CD14-positive monocyte (primary cell): Measurements from ENCODE around the gene LRP6. TPM values are rescaled to one million over a fixed set of nuclear protein-coding genes. Genes with fewer than 3 reads are reported as not detected.

ENCODE experiments used
- DNase-seq, 3 donors: peaks; one replicate each; pipeline ENCODE4 v3.0.0-alpha.2; 2011 to 2022
- H2AFZ ChIP-seq: 2 replicates; pipeline ENCODE4 v1.6.0; 2012; ENCODE audit warnings: mild to moderate bottlenecking, low read depth, low read length, inconsistent platforms; ENCODE audit not compliant: insufficient read depth, poor library complexity, severe bottlenecking
- H3K27ac ChIP-seq, 2 donors: 1 replicate in 1 of 2; 2 replicates in 1 of 2; pipeline ENCODE4 v1.5.1; 2012 to 2013; ENCODE audit warnings: low read length in 2 of 2, control low read depth in 1 of 2, inconsistent platforms in 1 of 2, low read depth in 1 of 2, mild to moderate bottlenecking in 1 of 2
- H3K27me3 ChIP-seq, 2 donors: one replicate each; pipeline versions ENCODE4 v1.6.0 to v1.6.1; 2011 to 2013; ENCODE audit warnings: low read length in 2 of 2; ENCODE audit not compliant: control insufficient read depth in 2 of 2, insufficient read depth in 2 of 2
- H3K36me3 ChIP-seq, 2 donors: replicated peaks in 1 of 2; 1 replicate in 1 of 2; 2 replicates in 1 of 2; pipeline versions ENCODE4 v1.5.1 to v1.6.1; 2012 to 2013; ENCODE audit warnings: low read length in 2 of 2, control low read depth in 1 of 2, inconsistent platforms in 1 of 2, mild to moderate bottlenecking in 1 of 2; ENCODE audit not compliant: insufficient read depth in 2 of 2, control insufficient read depth in 1 of 2
- H3K4me1 ChIP-seq, 2 donors: 1 replicate in 1 of 2; 2 replicates in 1 of 2; pipeline versions ENCODE4 v1.5.1 to v1.6.1; 2012 to 2013; ENCODE audit warnings: low read length in 2 of 2, control low read depth in 1 of 2, inconsistent platforms in 1 of 2, mild to moderate bottlenecking in 1 of 2, moderate library complexity in 1 of 2; ENCODE audit not compliant: insufficient read depth in 2 of 2, control insufficient read depth in 1 of 2
- H3K4me2 ChIP-seq: replicated peaks from 2 replicates; pipeline ENCODE3; 2012; ENCODE audit warnings: low read length, moderate library complexity, mild to moderate bottlenecking; ENCODE audit not compliant: poor library complexity, severe bottlenecking; ENCODE audit errors: extremely low read depth
- H3K4me3 ChIP-seq, 3 experiments: fragments of 200-600 bp in 1 of 3; sonication (generic) in 1 of 3; replicated peaks in 1 of 3; 1 replicate in 2 of 3; 2 replicates in 1 of 3; pipeline ENCODE4 v1.5.1; 2011 to 2013; ENCODE audit warnings: low read length in 3 of 3, mild to moderate bottlenecking in 3 of 3, control low read depth in 2 of 3, low read depth in 2 of 3, inconsistent platforms in 1 of 3, moderate library complexity in 1 of 3
- H3K79me2 ChIP-seq: 2 replicates; pipeline ENCODE4 v1.6.0; 2012; ENCODE audit warnings: mild to moderate bottlenecking, control low read depth, inconsistent platforms, low read length, moderate library complexity; ENCODE audit not compliant: insufficient read depth
- H3K9ac ChIP-seq: 2 replicates; pipeline ENCODE4 v1.6.0; 2017; ENCODE audit warnings: low read length, mild to moderate bottlenecking; ENCODE audit not compliant: insufficient read depth, poor library complexity, severe bottlenecking
- H3K9me3 ChIP-seq, 2 donors: replicated peaks in 1 of 2; 1 replicate in 1 of 2; 2 replicates in 1 of 2; pipeline versions ENCODE4 v1.5.1 to v1.6.1; 2012 to 2013; ENCODE audit warnings: low read length in 2 of 2, control low read depth in 1 of 2; ENCODE audit not compliant: control insufficient read depth in 1 of 2, insufficient read depth in 1 of 2
- H4K20me1 ChIP-seq: 2 replicates; pipeline ENCODE4 v1.6.0; 2012; ENCODE audit warnings: mild to moderate bottlenecking, low read length, control low read depth, moderate library complexity; ENCODE audit not compliant: insufficient read depth
- H3K27ac Mint-ChIP-seq, 7 donors: one replicate each; pipeline ENCODE4 v1.8.0; 2020; ENCODE audit warnings: mild to moderate bottlenecking in 7 of 7, mixed read lengths in 7 of 7, moderate library complexity in 6 of 7, inconsistent platforms in 2 of 7
- H3K27me3 Mint-ChIP-seq, 3 donors: one replicate each; pipeline ENCODE4 v1.8.0; 2021 to 2022; ENCODE audit warnings: low read depth in 3 of 3, mild to moderate bottlenecking in 3 of 3, mixed read lengths in 3 of 3, moderate library complexity in 3 of 3, inconsistent platforms in 1 of 3
- H3K36me3 Mint-ChIP-seq, 2 donors: one replicate each; pipeline ENCODE4 v1.8.0; 2020; ENCODE audit warnings: mixed read lengths in 2 of 2, inconsistent platforms in 1 of 2, mild to moderate bottlenecking in 1 of 2
- H3K4me1 Mint-ChIP-seq: one replicate; pipeline ENCODE4 v1.8.0; 2020; ENCODE audit warnings: mild to moderate bottlenecking, mixed read lengths
- H3K4me3 Mint-ChIP-seq, 2 donors: one replicate each; pipeline ENCODE4 v1.8.0; 2020; ENCODE audit warnings: mild to moderate bottlenecking in 2 of 2, mixed read lengths in 2 of 2, moderate library complexity in 1 of 2
- H3K9me3 Mint-ChIP-seq, 7 donors: one replicate each; pipeline ENCODE4 v1.8.0; 2020 to 2022; ENCODE audit warnings: mixed read lengths in 7 of 7, mild to moderate bottlenecking in 6 of 7, moderate library complexity in 6 of 7, inconsistent platforms in 2 of 7
- CTCF ChIP-seq: fragments of 200-600 bp; IDR thresholded peaks from one replicate; pipeline ENCODE4 v1.8.0; 2022; ENCODE audit warnings: antibody characterized with exemption, mild to moderate bottlenecking
- WGBS: methylation state at CpG from one replicate; pipeline ENCODE4 v1.1.5; 2013; ENCODE audit warnings: missing lambda C conversion rate; ENCODE audit not compliant: insufficient coverage; 5-methylcytosine and 5-hydroxymethylcytosine counted together
- intact Hi-C, 2 donors: fragments of 100-400 bp; cut with micrococcal nuclease; formaldehyde crosslinking; loops; one replicate each; pipeline versions ENCODE4 v1.15.0 to v1.15.1; 2023
- polyA plus RNA-seq, 3 donors: library from polyadenylated mRNA; depleted of rRNA in 1 of 3; unstranded in 2 of 3; stranded (reverse) in 1 of 3; fragments of 300-500 nt in 2 of 3; fragments of >200 nt in 1 of 3; fragmentation: Illumina TruSeq in 2 of 3; gene quantifications; 1 replicate in 2 of 3; 2 replicates in 1 of 3; pipeline ENCODE4 v1.2.3, GENCODE V29; 2012 to 2021

LRP6 gene
- polyA plus RNA-seq, 3 donors, result 0.08 TPM; not detected in 2

GRCh38 chr12:12202747-12203146 lies 64.1 kb downstream of the LRP6 start:
- no peak overlapping the region for H3K9ac ChIP-seq
- Mint-ChIP-seq H3K27me3 (peaks cover under 1 to 2% (median under 1%) of the 10 kb centered on the region in 3 donors), H3K9me3 (peaks cover 4 to 10% (median 7%) of the 10 kb centered on the region in 7 donors), H3K36me3 (no peaks in the 10 kb centered on the region), H3K4me3 (no peak overlapping the region), H3K27ac (no peak overlapping the region), H3K4me1 (no peaks in the 10 kb centered on the region)
- no peaks in the 10 kb centered on the region for H3K36me3 ChIP-seq
- H3K79me2 ChIP-seq, result no peaks in the 10 kb centered on the region
- no peaks in the 10 kb centered on the region for H3K4me1 ChIP-seq
- H3K27ac ChIP-seq, result no peak overlapping the region
- no peaks in the 10 kb centered on the region for H3K27me3 ChIP-seq
- no peak overlapping the region for H2AFZ ChIP-seq
- no peak for DNase-seq
- H3K9me3 ChIP-seq, result peaks cover 0 to 9% of the 10 kb centered on the region in 2 donors
- H3K4me2 ChIP-seq, result no peak overlapping the region
- WGBS, result no CpG with 5 or more reads among the region's 1 CpG
- intact Hi-C loops, result no loop called here
- no peak overlapping the region for H3K4me3 ChIP-seq
- TF ChIP-seq CTCF, result no peak
- H4K20me1 ChIP-seq, result no peaks in the 10 kb centered on the region

GRCh38 chr12:12202105-12202504 lies 64.7 kb downstream of the LRP6 start:
- peaks cover 0 to 2% (median 0%) of the 10 kb centered on the region in 3 donors for H3K27me3 Mint-ChIP-seq
- Histone ChIP-seq H3K9me3 (peaks cover 0 to 12% of the 10 kb centered on the region in 2 donors), H3K9ac (no peak overlapping the region), H3K27me3 (no peaks in the 10 kb centered on the region), H3K36me3 (no peaks in the 10 kb centered on the region), H3K4me3 (no peak overlapping the region), H4K20me1 (no peaks in the 10 kb centered on the region), H3K4me2 (no peak overlapping the region), H3K79me2 (no peaks in the 10 kb centered on the region), H2AFZ (no peak overlapping the region), H3K4me1 (no peaks in the 10 kb centered on the region), H3K27ac (no peak overlapping the region)
- DNase-seq, result no peak
- TF ChIP-seq CTCF, result no peak
- H3K36me3 Mint-ChIP-seq, result no peaks in the 10 kb centered on the region
- intact Hi-C loops, result no loop called here
- 92% methylated on average over 8 of the region's 9 CpGs for WGBS
- H3K4me1 Mint-ChIP-seq, result no peaks in the 10 kb centered on the region
- no peak overlapping the region for H3K4me3 Mint-ChIP-seq
- peaks cover 4 to 13% (median 8%) of the 10 kb centered on the region in 7 donors for H3K9me3 Mint-ChIP-seq
- no peak overlapping the region for H3K27ac Mint-ChIP-seq
